B cell (primary cell): Measurements from ENCODE around the gene PAPLN.

Experiments
- EZH2 ChIP-seq: IDR thresholded peaks from 2 replicates; pipeline ENCODE4 v1.6.1; 2012; ENCODE audit warnings: borderline replicate concordance, low read depth, mild to moderate bottlenecking, moderate library complexity, low read length; ENCODE audit not compliant: insufficient read depth, poor library complexity, severe bottlenecking
- TF ChIP-seq, protein P1 (sequence below): fragments of 200-600 bp; IDR thresholded peaks from one replicate; pipeline ENCODE4 v1.8.0; 2022; ENCODE audit warnings: antibody characterized with exemption, mild to moderate bottlenecking

DNA sequence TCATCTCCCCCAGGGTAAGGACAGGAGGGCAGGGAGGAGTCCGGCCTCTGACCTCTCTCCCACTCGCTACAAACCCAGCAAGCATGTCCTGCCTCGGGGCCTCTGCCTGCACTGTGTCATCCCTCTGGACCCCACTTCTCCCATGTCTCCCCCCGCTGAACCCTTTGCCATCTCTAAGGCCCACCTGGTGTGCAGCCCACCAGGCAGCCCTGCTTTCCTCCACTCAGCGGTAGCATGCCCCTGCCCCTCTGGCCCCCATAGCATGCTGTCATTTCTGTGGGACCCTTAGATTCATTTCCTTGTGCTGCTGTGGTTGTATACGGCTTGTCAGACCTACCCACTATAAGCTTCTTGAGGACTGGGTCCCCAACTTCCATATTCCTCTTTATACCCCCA, 17.7 kb downstream of the PAPLN start:
- TF ChIP-seq, protein P1, sequence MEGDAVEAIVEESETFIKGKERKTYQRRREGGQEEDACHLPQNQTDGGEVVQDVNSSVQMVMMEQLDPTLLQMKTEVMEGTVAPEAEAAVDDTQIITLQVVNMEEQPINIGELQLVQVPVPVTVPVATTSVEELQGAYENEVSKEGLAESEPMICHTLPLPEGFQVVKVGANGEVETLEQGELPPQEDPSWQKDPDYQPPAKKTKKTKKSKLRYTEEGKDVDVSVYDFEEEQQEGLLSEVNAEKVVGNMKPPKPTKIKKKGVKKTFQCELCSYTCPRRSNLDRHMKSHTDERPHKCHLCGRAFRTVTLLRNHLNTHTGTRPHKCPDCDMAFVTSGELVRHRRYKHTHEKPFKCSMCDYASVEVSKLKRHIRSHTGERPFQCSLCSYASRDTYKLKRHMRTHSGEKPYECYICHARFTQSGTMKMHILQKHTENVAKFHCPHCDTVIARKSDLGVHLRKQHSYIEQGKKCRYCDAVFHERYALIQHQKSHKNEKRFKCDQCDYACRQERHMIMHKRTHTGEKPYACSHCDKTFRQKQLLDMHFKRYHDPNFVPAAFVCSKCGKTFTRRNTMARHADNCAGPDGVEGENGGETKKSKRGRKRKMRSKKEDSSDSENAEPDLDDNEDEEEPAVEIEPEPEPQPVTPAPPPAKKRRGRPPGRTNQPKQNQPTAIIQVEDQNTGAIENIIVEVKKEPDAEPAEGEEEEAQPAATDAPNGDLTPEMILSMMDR = no peak
- no peak for TF ChIP-seq EZH2
